SK-N-MC (cell line): ENCODE data around the gene PRKD3.
A peak's percentile ranks its signal among the peaks of the same experiment; 100 is the strongest.

ENCODE experiments used
- DNase-seq: peaks from one replicate; pipeline ENCODE4 v3.0.0-alpha.2; 2011; ENCODE audit warnings: low read depth, low spot score
- H3K27ac ChIP-seq: fragments of 200-600 bp; sonication (generic); 2 replicates; pipeline ENCODE4 v1.5.1; 2016; ENCODE audit warnings: mixed run types
- H3K36me3 ChIP-seq: fragments of 200-600 bp; sonication (generic); 2 replicates; pipeline ENCODE4 v1.6.1; 2017; ENCODE audit warnings: antibody characterized with exemption, low read length, mixed read lengths; ENCODE audit not compliant: insufficient read depth
- H3K4me3 ChIP-seq: fragments of 200-600 bp; sonication (generic); 2 replicates; pipeline ENCODE4 v1.5.1; 2016
- H3K9ac ChIP-seq: fragments of 200-600 bp; sonication (generic); 2 replicates; pipeline ENCODE4 v1.8.0; 2017; ENCODE audit warnings: mixed run types, mixed read lengths; ENCODE audit not compliant: insufficient read length
- H3K9me3 ChIP-seq: fragments of 200-600 bp; sonication (generic); 2 replicates; pipeline ENCODE4 v1.6.1; 2017; ENCODE audit warnings: low read depth, mild to moderate bottlenecking, antibody characterized with exemption, low read length, moderate library complexity, mixed read lengths
- EZH2 ChIP-seq: fragments of 200-600 bp; sonication (generic); IDR thresholded peaks from one replicate; pipeline ENCODE4 v1.6.1; 2017; ENCODE audit warnings: antibody characterized with exemption
- FOXP2 ChIP-seq: optimal IDR thresholded peaks from 2 replicates; pipeline ENCODE3; 2011; ENCODE audit warnings: mild to moderate bottlenecking, moderate library complexity; ENCODE audit not compliant: insufficient read depth; ENCODE audit errors: extremely low read length, control extremely low read depth
- POLR2AphosphoS5 ChIP-seq: IDR thresholded peaks from 2 replicates; pipeline ENCODE4 v1.6.1; 2012; ENCODE audit warnings: mild to moderate bottlenecking, low read depth, low read length, borderline replicate concordance

PRKD3 gene

DNA sequence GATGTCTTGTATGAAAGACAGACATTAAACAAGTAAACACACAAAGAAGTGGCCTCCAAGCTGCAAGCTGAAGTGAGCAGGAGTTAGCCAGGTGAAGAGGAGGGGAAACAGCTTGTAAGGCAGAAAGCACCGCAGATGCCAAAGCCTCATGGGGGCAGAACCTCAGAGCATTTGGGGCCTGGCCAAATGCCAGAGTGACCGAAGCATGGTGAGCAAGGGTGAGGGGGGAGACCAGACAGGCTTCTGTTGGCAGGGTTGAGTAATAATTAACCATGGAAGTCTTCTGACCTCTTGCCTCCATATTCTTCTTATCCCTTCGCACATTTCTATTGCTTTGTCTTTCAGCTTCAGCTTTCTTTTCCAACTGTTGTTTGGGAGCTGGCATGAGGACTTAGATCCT lies 25.4 kb upstream of the PRKD3 start:
- no peak for DNase-seq
- Histone ChIP-seq H3K9ac (no peak overlapping the region), H3K27ac (no peak overlapping the region), H3K9me3 (no peaks in the 10 kb centered on the region), H3K36me3 (no peaks in the 10 kb centered on the region), H3K4me3 (no peak overlapping the region)
- TF ChIP-seq FOXP2 (no peak), EZH2 (no peak), POLR2AphosphoS5 (no peak)

- H3K9ac ChIP-seq: no peak overlapping the region
- no peak for DNase-seq
- H3K4me3 ChIP-seq: no peak overlapping the region
- no peak overlapping the region for H3K27ac ChIP-seq
- TF ChIP-seq POLR2AphosphoS5: no peak
- no peak for TF ChIP-seq FOXP2
- TF ChIP-seq EZH2: no peak
- H3K9me3 ChIP-seq: no peaks in the 10 kb centered on the region
- no peaks in the 10 kb centered on the region for H3K36me3 ChIP-seq
Measured at GRCh38 chr2:37349231-37349860, 24.7 kb upstream of the PRKD3 start.

GRCh38 chr2:37348155-37348554 lies 23.5 kb upstream of the PRKD3 start:
- H3K4me3 ChIP-seq: no peak overlapping the region

DNA sequence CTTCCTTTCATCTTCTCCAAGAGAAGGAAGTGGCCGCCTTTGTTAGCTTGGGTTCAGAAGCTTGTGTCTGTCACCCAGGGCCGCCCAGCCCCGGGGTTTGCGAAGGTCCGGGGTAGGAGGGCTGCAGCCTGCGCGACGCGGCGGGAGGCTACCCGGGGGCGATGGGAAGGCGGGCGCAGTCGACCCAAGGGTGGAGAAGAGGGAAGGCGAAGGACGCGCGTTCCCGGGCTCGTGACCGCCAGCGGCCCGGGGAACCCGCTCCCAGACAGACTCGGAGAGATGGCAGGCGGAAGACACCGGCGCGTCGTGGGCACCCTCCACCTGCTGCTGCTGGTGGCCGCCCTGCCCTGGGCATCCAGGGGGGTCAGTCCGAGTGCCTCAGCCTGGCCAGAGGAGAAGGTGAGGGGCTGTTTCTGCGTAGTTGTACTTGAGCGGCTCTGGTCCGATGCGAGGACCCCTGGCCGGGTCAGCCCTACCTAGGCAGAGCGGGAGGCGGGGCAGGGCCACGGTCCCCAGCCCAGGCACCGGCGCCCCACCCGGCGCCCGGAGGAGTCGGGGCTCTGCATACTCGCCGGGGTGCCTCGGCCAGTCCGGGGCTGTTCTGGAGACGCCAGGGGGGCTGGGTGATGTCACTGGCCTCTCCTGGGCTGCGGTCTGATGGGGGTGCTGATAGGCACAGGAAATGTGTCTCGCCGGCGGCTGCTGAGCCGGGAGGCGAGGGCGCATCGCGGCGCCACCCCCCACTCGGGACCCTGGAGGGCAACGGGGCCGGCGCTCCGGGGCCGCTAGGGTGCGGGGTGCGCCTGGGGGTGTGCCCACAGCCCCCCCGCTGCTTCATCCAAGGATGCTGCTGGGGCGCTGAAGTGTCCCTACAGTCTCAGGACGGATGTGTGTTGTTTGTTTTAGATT lies 20.1 kb upstream of the PRKD3 start, which contains the start of gene QPCT:
Gene QPCT (plus strand): TSS at position 178 of the 909 bp plus-strand sequence. CDS start 102 bp downstream, at position 280.
- Histone ChIP-seq H3K4me3 (no peak within 1 kb of the TSS), H3K9ac (no peak within 1 kb of the TSS), H3K27ac (peak within 1 kb of the TSS; percentile 52), H3K9me3 (no peaks in the 10 kb centered on the region), H3K36me3 (no peaks in the 10 kb centered on the region)
- no peak for DNase-seq
- no peak for TF ChIP-seq POLR2AphosphoS5
- no peak for TF ChIP-seq FOXP2
- TF ChIP-seq EZH2: no peak

More at GRCh38 chr2:37348155-37348554, 23.5 kb upstream of the PRKD3 start:
- no peak overlapping the region for H3K27ac ChIP-seq
- no peak for TF ChIP-seq POLR2AphosphoS5
- no peak for TF ChIP-seq FOXP2
- no peak for TF ChIP-seq EZH2
- no peak overlapping the region for H3K9ac ChIP-seq
- no peak for DNase-seq
- no peaks in the 10 kb centered on the region for H3K9me3 ChIP-seq
- H3K36me3 ChIP-seq: no peaks in the 10 kb centered on the region

DNA sequence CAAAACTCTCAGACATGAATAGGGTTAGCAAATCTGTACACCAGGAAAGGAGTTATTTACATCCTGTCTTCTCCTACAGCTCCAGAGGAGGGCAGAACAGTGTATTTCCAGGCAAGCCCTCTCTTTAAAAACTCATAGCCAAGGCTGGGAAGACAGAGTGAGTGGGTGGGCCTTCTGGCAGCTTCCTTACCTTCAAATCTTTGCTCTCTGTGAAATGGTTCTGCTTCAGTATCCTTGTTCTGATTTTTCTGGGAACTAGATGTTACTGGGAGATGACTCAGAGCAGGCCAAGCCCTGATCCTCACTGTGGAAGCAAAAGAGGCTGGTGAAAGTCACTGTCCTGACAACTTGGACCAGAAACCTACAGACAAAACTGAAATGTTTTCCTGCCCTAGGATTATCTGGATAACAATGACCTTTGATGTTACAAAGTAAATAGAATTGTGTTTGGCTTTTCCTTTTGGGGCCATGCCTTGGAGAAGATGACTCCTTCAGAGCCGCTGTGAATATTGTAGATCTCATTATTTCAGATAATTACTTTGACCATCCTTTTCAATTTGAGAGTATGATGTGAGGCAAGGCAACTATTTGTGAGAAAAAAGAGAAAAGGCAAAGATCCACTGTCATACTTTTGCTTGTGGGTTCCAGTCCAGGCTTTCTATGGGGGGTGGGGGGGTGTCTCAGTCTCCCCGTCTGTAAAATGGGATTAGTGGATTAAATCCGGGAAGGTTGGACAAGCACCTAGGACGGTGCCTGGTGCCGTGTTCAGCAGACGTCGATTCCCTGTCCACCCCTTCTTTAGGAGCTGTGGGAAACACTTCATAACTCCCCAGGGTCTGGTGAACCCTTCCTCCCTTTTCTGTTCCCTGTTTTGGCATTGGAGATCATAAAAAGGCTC lies 19.2 kb upstream of the PRKD3 start:
- no peak for DNase-seq
- no peak overlapping the region for H3K9ac ChIP-seq
- no peaks in the 10 kb centered on the region for H3K9me3 ChIP-seq
- no peak overlapping the region for H3K4me3 ChIP-seq
- peak overlapping the region; percentile 52 for H3K27ac ChIP-seq
- TF ChIP-seq EZH2 (no peak), POLR2AphosphoS5 (no peak), FOXP2 (no peak)
- no peaks in the 10 kb centered on the region for H3K36me3 ChIP-seq

- Histone ChIP-seq H3K36me3 (no peaks in the 10 kb centered on the region), H3K4me3 (no peak overlapping the region), H3K9ac (no peak overlapping the region), H3K9me3 (no peaks in the 10 kb centered on the region), H3K27ac (peak overlapping the region; percentile 52)
- TF ChIP-seq FOXP2 (no peak), EZH2 (no peak), POLR2AphosphoS5 (no peak)
- DNase-seq: no peak
Measured at GRCh38 chr2:37342591-37343220, 18.1 kb upstream of the PRKD3 start.

- Histone ChIP-seq H3K27ac (no peak overlapping the region), H3K9me3 (no peaks in the 10 kb centered on the region), H3K36me3 (no peaks in the 10 kb centered on the region), H3K4me3 (no peak overlapping the region), H3K9ac (no peak overlapping the region)
- TF ChIP-seq FOXP2: no peak
- no peak for DNase-seq
Measured at GRCh38 chr2:37340637-37341036, 16.0 kb upstream of the PRKD3 start.

- no peak for DNase-seq
- H3K4me3 ChIP-seq: peak overlapping the region; percentile 76
- no peaks in the 10 kb centered on the region for H3K9me3 ChIP-seq
- no peaks in the 10 kb centered on the region for H3K36me3 ChIP-seq
- no peak overlapping the region for H3K9ac ChIP-seq
- no peak for TF ChIP-seq FOXP2
- TF ChIP-seq POLR2AphosphoS5: no peak
- TF ChIP-seq EZH2: no peak
- peak overlapping the region; percentile 96 for H3K27ac ChIP-seq
Measured at GRCh38 chr2:37338933-37339332, 14.3 kb upstream of the PRKD3 start.
